GM23338 (cell line): ENCODE data around the gene HLX. TPM values are rescaled to one million over a fixed set of nuclear protein-coding genes. Genes with fewer than 3 reads are reported as not detected.

Source experiments
- ATAC-seq: fragments of 200-7000 bp; cut with Tn5 transposase; 3 replicates; pipeline ENCODE4 v1.9.1; 2020
- DNase-seq: peaks from one replicate; pipeline ENCODE4 v3.0.0-alpha.2; 2015; ENCODE audit warnings: low spot score
- H2AFZ ChIP-seq: fragments of 200-600 bp; sonication (generic); 2 replicates; pipeline ENCODE4 v1.8.0; 2016; ENCODE audit warnings: antibody characterized with exemption, mild to moderate bottlenecking, moderate library complexity
- H3F3A ChIP-seq: fragments of 200-600 bp; sonication (generic); replicated peaks from 2 replicates; pipeline ENCODE4 v1.8.0; 2017; ENCODE audit warnings: antibody characterized with exemption, mixed run types, low read depth
- H3K27ac ChIP-seq: fragments of 200-600 bp; sonication (generic); 2 replicates; pipeline ENCODE4 v1.6.1; 2016; ENCODE audit warnings: low read depth
- H3K27me3 ChIP-seq: fragments of 200-600 bp; sonication (generic); 2 replicates; pipeline ENCODE4 v1.8.0; 2016; ENCODE audit warnings: mild to moderate bottlenecking, mixed run types, moderate library complexity; ENCODE audit not compliant: insufficient read depth
- H3K36me3 ChIP-seq: fragments of 200-600 bp; sonication (generic); 2 replicates; pipeline ENCODE4 v1.8.0; 2016; ENCODE audit warnings: mild to moderate bottlenecking; ENCODE audit not compliant: insufficient read depth
- H3K4me1 ChIP-seq: fragments of 200-600 bp; sonication (generic); 2 replicates; pipeline ENCODE4 v1.8.0; 2016; ENCODE audit warnings: mild to moderate bottlenecking, moderate library complexity; ENCODE audit not compliant: insufficient read depth
- H3K4me2 ChIP-seq: fragments of 200-600 bp; sonication (generic); 2 replicates; pipeline ENCODE4 v1.7.1; 2017; ENCODE audit warnings: mixed run types
- H3K4me3 ChIP-seq: fragments of 200-600 bp; sonication (generic); 2 replicates; pipeline ENCODE4 v1.6.1; 2016; ENCODE audit warnings: mixed run types
- H3K79me2 ChIP-seq: fragments of 200-600 bp; sonication (generic); replicated peaks from 2 replicates; pipeline ENCODE4 v1.8.0; 2017; ENCODE audit warnings: mild to moderate bottlenecking; ENCODE audit not compliant: insufficient read depth
- H3K9me2 ChIP-seq: fragments of 200-600 bp; sonication (generic); 2 replicates; pipeline ENCODE4 v1.8.0; 2017; ENCODE audit not compliant: insufficient read depth
- H4K20me1 ChIP-seq: fragments of 200-600 bp; sonication (generic); replicated peaks from 2 replicates; pipeline ENCODE4 v1.8.0; 2017; ENCODE audit warnings: mild to moderate bottlenecking; ENCODE audit not compliant: insufficient read depth
- H3K27ac Mint-ChIP-seq: 2 replicates; pipeline ENCODE4 v1.8.0; 2020; ENCODE audit warnings: inconsistent platforms, mild to moderate bottlenecking, moderate library complexity, mixed read lengths
- H3K27me3 Mint-ChIP-seq: 3 replicates; pipeline ENCODE4 v1.8.0; 2022; ENCODE audit warnings: low read depth, mild to moderate bottlenecking, moderate library complexity, mixed read lengths, inconsistent platforms; ENCODE audit not compliant: insufficient read depth, poor library complexity
- H3K36me3 Mint-ChIP-seq: 3 replicates; pipeline ENCODE4 v1.8.0; 2021; ENCODE audit warnings: low read depth, mild to moderate bottlenecking, inconsistent platforms, moderate library complexity, mixed read lengths
- H3K4me1 Mint-ChIP-seq: 3 replicates; pipeline ENCODE4 v1.8.0; 2020; ENCODE audit warnings: mild to moderate bottlenecking, inconsistent platforms, mixed read lengths
- H3K4me3 Mint-ChIP-seq: 3 replicates; pipeline ENCODE4 v1.8.0; 2021; ENCODE audit warnings: moderate library complexity, mild to moderate bottlenecking, inconsistent platforms, mixed read lengths
- H3K9me3 Mint-ChIP-seq: 3 replicates; pipeline ENCODE4 v1.8.0; 2020; ENCODE audit warnings: moderate library complexity, mild to moderate bottlenecking, inconsistent platforms, mixed read lengths
- CREB1 ChIP-seq: fragments of 250-450 bp; sonication (Bioruptor Pico); IDR thresholded peaks from 2 replicates; pipeline ENCODE4 v1.5.0; 2020; ENCODE audit warnings: low read depth, mild to moderate bottlenecking, moderate library complexity
- CTCF ChIP-seq, 2 experiments: fragments of 200-600 bp in 1 of 2; sonication (generic) in 1 of 2; conservative IDR thresholded peaks; 2 replicates each; pipeline versions ENCODE4 v1.5.1 to v1.6.1; 2016 to 2017; ENCODE audit warnings: antibody characterized with exemption in 2 of 2, low read depth in 2 of 2, mild to moderate bottlenecking in 2 of 2, moderate library complexity in 1 of 2
- ETS1 ChIP-seq: IDR thresholded peaks from 2 replicates; pipeline ENCODE4 v1.6.1; 2016; ENCODE audit warnings: antibody characterized with exemption
- EZH2 ChIP-seq: fragments of 200-600 bp; sonication (generic); IDR thresholded peaks from one replicate; pipeline ENCODE4 v1.8.0; 2017; ENCODE audit warnings: antibody characterized with exemption, mild to moderate bottlenecking, low read depth; ENCODE audit not compliant: unreplicated experiment
- EZH2phosphoT487 ChIP-seq: fragments of 200-600 bp; sonication (generic); IDR thresholded peaks from one replicate; pipeline ENCODE4 v1.8.1; 2018; ENCODE audit warnings: antibody characterized with exemption; ENCODE audit not compliant: unreplicated experiment
- JUNB ChIP-seq: IDR thresholded peaks from one replicate; pipeline ENCODE4 v1.6.1; 2016; ENCODE audit warnings: antibody characterized with exemption; ENCODE audit not compliant: unreplicated experiment
- NANOG ChIP-seq: IDR thresholded peaks from 2 replicates; pipeline ENCODE4 v1.6.1; 2016; ENCODE audit warnings: antibody characterized with exemption, borderline replicate concordance
- POLR2AphosphoS5 ChIP-seq: IDR thresholded peaks from 2 replicates; pipeline ENCODE4 v1.6.1; 2016; ENCODE audit warnings: antibody characterized with exemption, low read depth
- REST ChIP-seq: IDR thresholded peaks from one replicate; pipeline ENCODE4 v1.6.1; 2018; ENCODE audit warnings: antibody characterized with exemption; ENCODE audit not compliant: unreplicated experiment
- STAT1 ChIP-seq: IDR thresholded peaks from one replicate; pipeline ENCODE4 v1.6.1; 2016; ENCODE audit warnings: antibody characterized with exemption; ENCODE audit not compliant: unreplicated experiment
- ZNF114 ChIP-seq: fragments of 250-450 bp; sonication (Bioruptor Pico); IDR thresholded peaks from 2 replicates; pipeline ENCODE4 v1.5.0; 2020; ENCODE audit warnings: mild to moderate bottlenecking, moderate library complexity
- ZNF331 ChIP-seq: fragments of 250-450 bp; sonication (Bioruptor Pico); IDR thresholded peaks from 2 replicates; pipeline ENCODE4 v1.5.0; 2020; ENCODE audit warnings: low read depth, mild to moderate bottlenecking, moderate library complexity
- ZNF462 ChIP-seq: fragments of 250-450 bp; sonication (Bioruptor Pico); IDR thresholded peaks from 2 replicates; pipeline ENCODE4 v1.5.0; 2020; ENCODE audit warnings: mild to moderate bottlenecking, moderate library complexity
- polyA plus RNA-seq: library from polyadenylated mRNA; unstranded; fragments of >200 nt; fragmentation: Nextera tagmentation; extraction: Ambion mirVana; gene quantifications from 2 replicates; pipeline ENCODE4 v1.2.1, GENCODE V29; 2016
- total RNA-seq: library from RNA; depleted of rRNA; stranded (reverse); fragments of >200 nt; shearing (Covaris generic); gene quantifications from 2 replicates; pipeline ENCODE4 v1.2.3, GENCODE V29; 2014

The HLX gene
- total and polyA plus RNA-seq, 2 experiments from 2014 or later: 0.07 TPM; not detected in 1

GRCh38 chr1:220876511-220877376 is 2.5 kb upstream of the HLX start:
- Histone ChIP-seq H3K27me3 (peaks cover 81% of the 10 kb centered on the region), H4K20me1 (peaks cover 39% of the 10 kb centered on the region), H3K27ac (no peak overlapping the region), H3K36me3 (no peaks in the 10 kb centered on the region), H3K4me2 (peak overlapping the region; percentile 85), H2AFZ (peak overlapping the region; percentile 93), H3K4me1 (peaks cover 41% of the 10 kb centered on the region), H3K9me2 (no peaks in the 10 kb centered on the region), H3K4me3 (peak overlapping the region; percentile 57), H3K79me2 (no peaks in the 10 kb centered on the region), H3F3A (0 out of 2 replicates have a peak, but pooled peaks cover 6% of the 10 kb centered on the region)
- H3K36me3 Mint-ChIP-seq: no peaks in the 10 kb centered on the region; the same call in 2 of the 3 replicates
- peaks cover 40% of the 10 kb centered on the region for H3K4me1 Mint-ChIP-seq
- no peak overlapping the region for H3K27ac Mint-ChIP-seq
- peaks cover 74% of the 10 kb centered on the region for H3K27me3 Mint-ChIP-seq
- H3K9me3 Mint-ChIP-seq: 0 out of 3 replicates have a peak, but pooled peaks cover 2% of the 10 kb centered on the region
- H3K4me3 Mint-ChIP-seq: peak overlapping the region; percentile 76
- TF ChIP-seq STAT1 (no peak), REST (no peak), CTCF (conservative IDR thresholded peaks at IDR 0.05; ENCODE audit: low read depth in 2 of 2) (no peak), ETS1 (no peak), POLR2AphosphoS5 (0 out of 2 replicates have a peak, but pooled peaks have one; percentile 12), CREB1 (CRISPR knock-in tag) (no peak), NANOG (no peak), ZNF114 (CRISPR knock-in tag) (no peak), ZNF462 (CRISPR knock-in tag) (no peak), EZH2 (peak; percentile 78), EZH2phosphoT487 (peak; percentile 54), JUNB (no peak), ZNF331 (CRISPR knock-in tag) (no peak)
- peak; percentile 29 for ATAC-seq
- DNase-seq: peak; percentile 84
